Astrocyte (in vitro differentiated cells and primary cell): ENCODE results near the gene HIPK2. TPM values are rescaled to one million over a fixed set of nuclear protein-coding genes. Genes with fewer than 3 reads are reported as not detected.

Experiments used
- DNase-seq: peaks from one replicate; pipeline ENCODE4 v3.0.0-alpha.2; 2010; ENCODE audit warnings: low read depth
- FAIRE-seq: peaks from 2 replicates; lab custom pipeline; 2011; peaks lifted over from hg19 to GRCh38; lab: Jason Lieb, UNC
- H2AFZ ChIP-seq: 2 replicates; pipeline ENCODE4 v1.6.0; 2012; ENCODE audit warnings: low read depth, low read length, inconsistent platforms
- H3K27ac ChIP-seq: 2 replicates; pipeline ENCODE4 v1.5.1; 2011; ENCODE audit warnings: low read depth, low read length, inconsistent platforms
- H3K27me3 ChIP-seq: 2 replicates; pipeline ENCODE4 v1.6.0; 2011; ENCODE audit warnings: low read length, inconsistent platforms; ENCODE audit not compliant: insufficient read depth
- H3K36me3 ChIP-seq: 2 replicates; pipeline ENCODE4 v1.5.1; 2011; ENCODE audit warnings: low read length, inconsistent platforms; ENCODE audit not compliant: insufficient read depth
- H3K4me1 ChIP-seq: 2 replicates; pipeline ENCODE4 v1.5.1; 2011; ENCODE audit warnings: low read length, inconsistent platforms; ENCODE audit not compliant: insufficient read depth
- H3K4me2 ChIP-seq: 2 replicates; pipeline ENCODE4 v1.6.0; 2012; ENCODE audit warnings: low read length, inconsistent platforms
- H3K4me3 ChIP-seq: 2 replicates; pipeline ENCODE4 v1.5.1; 2011; ENCODE audit warnings: low read depth, mild to moderate bottlenecking, low read length, inconsistent platforms; ENCODE audit not compliant: insufficient read depth
- H3K79me2 ChIP-seq: 2 replicates; pipeline ENCODE4 v1.6.0; 2012; ENCODE audit warnings: mild to moderate bottlenecking, low read length, inconsistent platforms; ENCODE audit not compliant: insufficient read depth
- H3K9ac ChIP-seq: 2 replicates; pipeline ENCODE4 v1.6.0; 2012; ENCODE audit warnings: mild to moderate bottlenecking, low read length, inconsistent platforms
- H3K9me3 ChIP-seq: 2 replicates; pipeline ENCODE4 v1.5.1; 2012; ENCODE audit warnings: low read depth, mild to moderate bottlenecking, low read length, inconsistent platforms; ENCODE audit not compliant: insufficient read depth
- H4K20me1 ChIP-seq: 2 replicates; pipeline ENCODE4 v1.6.0; 2012; ENCODE audit warnings: low read length, inconsistent platforms; ENCODE audit not compliant: insufficient read depth
- H3K27ac Mint-ChIP-seq: one replicate; pipeline ENCODE4 v1.8.0; 2021; ENCODE audit warnings: mild to moderate bottlenecking, mixed read lengths; ENCODE audit not compliant: unreplicated experiment
- H3K27me3 Mint-ChIP-seq: one replicate; pipeline ENCODE4 v1.8.0; 2021; ENCODE audit warnings: low read depth, mixed read lengths; ENCODE audit not compliant: unreplicated experiment
- H3K36me3 Mint-ChIP-seq: one replicate; pipeline ENCODE4 v1.8.0; 2021; ENCODE audit warnings: low read depth, mixed read lengths; ENCODE audit not compliant: unreplicated experiment
- H3K4me1 Mint-ChIP-seq: one replicate; pipeline ENCODE4 v1.8.0; 2021; ENCODE audit warnings: low read depth, mixed read lengths; ENCODE audit not compliant: unreplicated experiment
- H3K4me3 Mint-ChIP-seq: one replicate; pipeline ENCODE4 v1.8.0; 2021; ENCODE audit warnings: mild to moderate bottlenecking, moderate library complexity, mixed read lengths; ENCODE audit not compliant: unreplicated experiment
- H3K9me3 Mint-ChIP-seq: one replicate; pipeline ENCODE4 v1.8.0; 2021; ENCODE audit warnings: mild to moderate bottlenecking, mixed read lengths; ENCODE audit not compliant: unreplicated experiment
- CTCF ChIP-seq: IDR thresholded peaks from 2 replicates; pipeline ENCODE4 v1.5.1; 2011; ENCODE audit warnings: low read depth, mild to moderate bottlenecking, inconsistent platforms, low read length, moderate library complexity; ENCODE audit not compliant: insufficient read depth
- EZH2 ChIP-seq: IDR thresholded peaks from 2 replicates; pipeline ENCODE4 v1.6.1; 2012; ENCODE audit warnings: mild to moderate bottlenecking, low read length, inconsistent platforms; ENCODE audit not compliant: insufficient read depth
- total RNA-seq: library from RNA; stranded (reverse); gene quantifications from 2 replicates; pipeline ENCODE4 v1.2.1, GENCODE V29; 2021

Gene HIPK2
- total RNA-seq, 1 donor from 2014 or later = 35.8 TPM

GRCh38 chr7:139703487-139704307 is 74.1 kb downstream of the HIPK2 start:
- Histone ChIP-seq H3K4me1 (peaks cover 14% of the 10 kb centered on the region), H3K36me3 (peaks cover 7% of the 10 kb centered on the region), H3K79me2 (peaks cover 74% of the 10 kb centered on the region), H4K20me1 (peaks cover 95% of the 10 kb centered on the region), H3K9ac (no peak overlapping the region), H3K4me2 (no peak overlapping the region), H2AFZ (no peak overlapping the region), H3K27me3 (no peaks in the 10 kb centered on the region), H3K4me3 (no peak overlapping the region), H3K27ac (no peak overlapping the region), H3K9me3 (no peaks in the 10 kb centered on the region)
- DNase-seq = no peak
- H3K27me3 Mint-ChIP-seq = no peaks in the 10 kb centered on the region
- no peaks in the 10 kb centered on the region for H3K4me1 Mint-ChIP-seq
- H3K9me3 Mint-ChIP-seq = no peaks in the 10 kb centered on the region
- no peak overlapping the region for H3K27ac Mint-ChIP-seq
- peaks cover 17% of the 10 kb centered on the region for H3K36me3 Mint-ChIP-seq
- H3K4me3 Mint-ChIP-seq = no peak overlapping the region
- no peak for TF ChIP-seq CTCF
- no peak for TF ChIP-seq EZH2
- FAIRE-seq = no peak

GRCh38 chr7:139702811-139703486 is 74.8 kb downstream of the HIPK2 start:
- Histone ChIP-seq H4K20me1 (peaks cover 94% of the 10 kb centered on the region), H3K79me2 (peaks cover 72% of the 10 kb centered on the region), H3K27me3 (no peaks in the 10 kb centered on the region), H2AFZ (no peak overlapping the region), H3K36me3 (peaks cover 10% of the 10 kb centered on the region), H3K27ac (no peak overlapping the region), H3K9me3 (no peaks in the 10 kb centered on the region), H3K4me2 (no peak overlapping the region), H3K4me3 (no peak overlapping the region), H3K4me1 (peaks cover 14% of the 10 kb centered on the region), H3K9ac (no peak overlapping the region)
- H3K9me3 Mint-ChIP-seq = no peaks in the 10 kb centered on the region
- TF ChIP-seq CTCF (no peak), EZH2 (no peak)
- peaks cover 17% of the 10 kb centered on the region for H3K36me3 Mint-ChIP-seq
- H3K4me1 Mint-ChIP-seq = no peaks in the 10 kb centered on the region
- no peak overlapping the region for H3K4me3 Mint-ChIP-seq
- DNase-seq = no peak
- H3K27ac Mint-ChIP-seq = no peak overlapping the region
- no peaks in the 10 kb centered on the region for H3K27me3 Mint-ChIP-seq
- no peak for FAIRE-seq

GRCh38 chr7:139702313-139702731 is 75.5 kb downstream of the HIPK2 start:
- Mint-ChIP-seq H3K27ac (no peak overlapping the region), H3K27me3 (no peaks in the 10 kb centered on the region), H3K36me3 (peaks cover 15% of the 10 kb centered on the region), H3K4me3 (no peak overlapping the region), H3K4me1 (no peaks in the 10 kb centered on the region), H3K9me3 (no peaks in the 10 kb centered on the region)
- no peak for DNase-seq
- H4K20me1 ChIP-seq = peaks cover 89% of the 10 kb centered on the region
- no peak overlapping the region for H3K27ac ChIP-seq
- H3K9me3 ChIP-seq = no peaks in the 10 kb centered on the region
- no peak overlapping the region for H3K4me3 ChIP-seq
- H3K36me3 ChIP-seq = peaks cover 10% of the 10 kb centered on the region
- H3K27me3 ChIP-seq = no peaks in the 10 kb centered on the region
- no peak overlapping the region for H3K4me2 ChIP-seq
- H3K4me1 ChIP-seq = peaks cover 14% of the 10 kb centered on the region
- H2AFZ ChIP-seq = no peak overlapping the region
- H3K79me2 ChIP-seq = peaks cover 68% of the 10 kb centered on the region
- no peak for TF ChIP-seq CTCF
- TF ChIP-seq EZH2 = no peak
- no peak overlapping the region for H3K9ac ChIP-seq
- FAIRE-seq = no peak
